NCI-H1092 treated with DMSO at 0.1 percent for 48 hours (cell line): Measurements from ENCODE around the gene GPR107.
"Not testable (repeated sequence)": the region's sequence is repeated elsewhere in the genome, so short reads cannot be mapped to it uniquely, and the experiment has no call there.

Experiments
- DNase-seq: peaks from one replicate; lab custom pipeline; 2025; lab: John Stamatoyannopoulos, UW

GPR107 gene

GRCh38 chr9:130053504-130054324 lies at the start of gene GPR107:
Gene GPR107, plus strand, starts transcription at chr9:130053906. Its CDS starts 27 bp downstream, at chr9:130053933.
- DNase-seq, result peak; percentile 76

- no peak for DNase-seq
These were observed 49.7 kb upstream of the GPR107 start for GRCh38 chr9:130003943-130004552.

GRCh38 chr9:130006952-130007351 lies 46.8 kb upstream of the GPR107 start:
- not testable (repeated sequence) for DNase-seq

- no peak for DNase-seq
These were observed 45.2 kb upstream of the GPR107 start for GRCh38 chr9:130008538-130008937.

GRCh38 chr9:130009546-130009945 lies 44.2 kb upstream of the GPR107 start:
- DNase-seq, result not testable (repeated sequence)

GRCh38 chr9:130010151-130010988 lies 43.3 kb upstream of the GPR107 start:
- no peak for DNase-seq

- DNase-seq, result no peak
These were observed 40.4 kb upstream of the GPR107 start for GRCh38 chr9:130013326-130013725.

GRCh38 chr9:130015353-130016019 lies 38.2 kb upstream of the GPR107 start:
- DNase-seq, result no peak

GRCh38 chr9:130017076-130017475 lies 36.6 kb upstream of the GPR107 start:
- no peak for DNase-seq

- DNase-seq, result not testable (repeated sequence)
These were observed 36.2 kb upstream of the GPR107 start for GRCh38 chr9:130017510-130017909.

GRCh38 chr9:130018265-130018664 lies 35.4 kb upstream of the GPR107 start:
- DNase-seq, result no peak

- no peak for DNase-seq
These were observed 33.1 kb upstream of the GPR107 start for GRCh38 chr9:130020618-130021017.

- no peak for DNase-seq
These were observed 32.6 kb upstream of the GPR107 start for GRCh38 chr9:130021123-130021522.

- DNase-seq, result not testable (repeated sequence)
These were observed 31.9 kb upstream of the GPR107 start for GRCh38 chr9:130021842-130022241.

GRCh38 chr9:130022566-130023143 lies 31.1 kb upstream of the GPR107 start:
- no peak for DNase-seq

- DNase-seq, result no peak
These were observed 30.4 kb upstream of the GPR107 start for GRCh38 chr9:130023144-130023787.

- no peak for DNase-seq
These were observed 29.6 kb upstream of the GPR107 start for GRCh38 chr9:130023994-130024596.

GRCh38 chr9:130024597-130024994 lies 29.1 kb upstream of the GPR107 start:
- no peak for DNase-seq

GRCh38 chr9:130026583-130027340 lies 26.9 kb upstream of the GPR107 start:
- no peak for DNase-seq
